ENCODE results near the gene GGT6. TPM values are rescaled to one million over a fixed set of nuclear protein-coding genes. Genes with fewer than 3 reads are reported as not detected.

Gene GGT6
- total RNA-seq, 1 donor from 2014 or later = not detected

GRCh38 chr17:4554441-4554996 is 5.9 kb downstream of the GGT6 start:
- DNase-seq (ENCODE audit: low read depth) = no peak

DNA sequence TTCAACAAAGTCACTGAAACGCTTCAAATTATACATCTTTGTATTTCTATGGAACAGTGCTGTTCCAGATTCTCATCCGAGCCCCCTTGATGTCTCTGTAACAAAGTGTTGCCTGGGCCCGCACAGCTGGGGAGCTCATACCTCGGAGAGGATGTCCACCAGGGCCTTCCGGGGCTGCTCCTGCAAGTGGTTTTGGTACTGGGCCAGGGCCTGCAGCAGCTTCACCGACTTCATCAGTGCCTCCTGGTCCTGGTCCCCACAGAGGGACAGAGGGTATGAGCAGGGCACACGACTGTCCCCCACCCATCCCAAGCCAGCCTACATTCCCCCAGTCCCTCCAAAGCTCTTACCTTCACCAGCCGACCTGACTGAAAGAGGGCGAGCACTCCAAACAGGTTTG is 6.7 kb downstream of the GGT6 start:
- DNase-seq (ENCODE audit: low read depth) = no peak

- no peak for DNase-seq (ENCODE audit: low read depth)
These were observed 8.4 kb downstream of the GGT6 start for GRCh38 chr17:4551796-4552525.

- DNase-seq (ENCODE audit: low read depth) = no peak
These were observed 9.2 kb downstream of the GGT6 start for GRCh38 chr17:4551141-4551540.

DNA sequence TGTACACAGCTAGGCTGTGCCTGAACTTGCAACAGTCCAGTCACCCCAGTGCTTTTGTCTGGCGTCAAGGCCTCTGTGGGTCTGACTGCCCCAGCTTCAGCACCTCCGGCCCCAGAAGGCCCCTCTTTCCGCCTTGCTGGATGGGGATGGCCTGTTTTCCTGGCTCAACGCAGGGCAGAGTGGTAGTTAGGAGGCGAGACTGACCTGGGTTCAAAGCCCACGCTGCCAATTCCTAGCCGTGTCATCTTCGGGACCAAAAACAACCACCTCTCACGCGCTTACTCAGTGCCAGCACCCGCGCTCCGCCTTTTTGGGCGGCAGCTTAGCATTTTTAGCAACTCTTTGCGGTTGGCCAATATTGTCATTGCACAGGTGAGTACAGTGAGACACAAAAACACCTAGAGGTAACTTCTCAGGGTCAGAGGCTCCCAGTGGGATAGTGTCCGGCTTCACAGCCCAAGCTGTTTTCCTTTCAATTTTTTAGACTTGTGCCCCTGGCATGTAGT is 9.8 kb downstream of the GGT6 start:
- DNase-seq (ENCODE audit: low read depth) = no peak

DNA sequence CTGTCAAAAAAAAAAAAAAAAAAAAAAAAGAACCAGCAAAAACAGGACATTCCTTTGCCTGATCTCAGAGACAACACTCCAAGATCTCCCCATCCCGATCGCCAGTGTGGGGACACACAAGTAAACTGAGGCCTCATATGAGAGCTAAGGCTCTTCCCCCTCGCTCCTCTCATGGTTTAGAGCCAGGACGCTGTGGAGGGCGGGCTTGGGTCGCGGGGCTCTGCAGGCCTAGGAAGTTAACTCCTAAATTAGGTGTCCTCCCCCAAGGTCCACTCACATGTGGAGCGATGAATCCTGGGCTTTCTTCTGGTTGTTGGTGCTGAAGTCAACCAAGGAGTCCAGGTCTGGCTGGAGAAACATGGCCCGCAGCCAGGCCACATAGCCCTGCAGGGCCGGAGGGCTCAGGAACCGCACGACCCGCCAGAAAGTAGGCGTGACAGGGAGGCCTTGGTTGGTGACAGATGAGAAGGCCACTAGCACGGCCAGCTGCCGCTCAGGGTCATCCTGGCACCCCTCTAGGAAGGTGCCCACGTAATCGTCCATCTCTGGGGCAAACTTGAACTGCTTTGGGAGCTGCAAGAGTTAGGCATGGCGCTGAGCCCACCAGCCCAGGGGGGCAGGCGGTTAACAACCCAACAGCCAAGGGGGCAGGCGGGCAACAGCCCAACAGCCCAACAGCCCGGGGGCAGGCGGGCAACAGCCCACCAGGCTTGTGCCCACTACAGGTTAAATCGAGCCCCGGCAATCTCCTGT is 10.4 kb downstream of the GGT6 start:
- no peak for DNase-seq (ENCODE audit: low read depth)

DNA sequence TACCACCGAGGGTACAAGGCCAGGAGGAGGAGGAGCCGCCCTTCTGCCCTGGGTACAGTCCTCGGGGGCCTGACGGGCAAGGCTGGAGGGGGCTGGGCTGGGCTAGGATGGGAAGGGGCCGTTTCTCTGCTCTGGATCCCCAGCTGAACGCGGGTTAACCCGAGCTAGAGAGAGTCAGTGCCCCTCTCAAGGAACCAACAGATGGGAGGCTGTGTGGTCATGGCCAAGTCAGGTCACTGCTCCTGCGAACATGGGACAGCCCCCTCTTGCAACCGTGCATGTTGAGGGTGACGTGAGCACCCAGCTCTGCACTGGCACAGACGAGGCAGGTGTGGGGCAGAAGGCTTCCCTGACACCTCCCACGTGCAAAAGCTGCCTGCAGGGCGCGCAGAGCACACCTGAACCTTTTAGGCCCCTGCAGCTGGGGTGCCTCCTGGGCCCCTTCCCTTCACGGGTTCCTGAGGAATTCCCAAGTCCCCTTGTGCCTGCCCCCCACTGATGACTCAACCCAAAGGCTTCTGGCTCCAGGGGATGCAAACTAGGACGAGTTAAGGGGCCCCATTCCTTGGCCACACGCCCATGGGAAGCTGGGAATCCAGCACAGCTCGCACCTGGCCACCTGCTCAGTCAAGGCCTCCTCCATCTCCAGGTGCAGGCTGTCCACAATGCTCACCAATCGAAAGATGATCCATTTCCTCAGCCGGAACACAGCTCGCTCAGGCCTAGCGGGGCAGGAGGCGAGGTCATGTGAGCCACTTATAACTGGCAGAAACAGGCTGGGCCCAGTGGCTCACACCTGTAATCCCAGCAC is 11.5 kb downstream of the GGT6 start:
- no peak for DNase-seq (ENCODE audit: low read depth)

DNA sequence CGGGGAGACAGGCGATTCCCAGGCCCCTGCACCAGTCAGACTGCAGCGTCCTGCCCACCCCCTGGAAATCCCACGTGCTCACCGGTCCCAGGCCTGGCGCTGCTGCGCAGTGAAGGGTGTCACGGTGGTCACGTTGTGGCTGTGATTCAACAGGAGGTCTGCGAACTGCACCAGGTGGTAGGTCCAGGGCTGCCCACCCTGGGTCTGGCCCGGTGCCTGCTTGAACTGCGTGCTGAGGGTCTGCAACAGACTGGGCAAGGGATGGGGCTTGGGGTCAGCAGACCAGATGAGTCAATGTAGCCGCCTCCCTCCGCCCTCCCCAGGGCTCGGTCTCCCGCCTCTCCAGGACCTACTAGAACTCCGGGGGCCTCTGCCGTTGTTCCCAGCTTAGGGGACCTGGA is 12.3 kb downstream of the GGT6 start:
- DNase-seq (ENCODE audit: low read depth) = no peak

DNA sequence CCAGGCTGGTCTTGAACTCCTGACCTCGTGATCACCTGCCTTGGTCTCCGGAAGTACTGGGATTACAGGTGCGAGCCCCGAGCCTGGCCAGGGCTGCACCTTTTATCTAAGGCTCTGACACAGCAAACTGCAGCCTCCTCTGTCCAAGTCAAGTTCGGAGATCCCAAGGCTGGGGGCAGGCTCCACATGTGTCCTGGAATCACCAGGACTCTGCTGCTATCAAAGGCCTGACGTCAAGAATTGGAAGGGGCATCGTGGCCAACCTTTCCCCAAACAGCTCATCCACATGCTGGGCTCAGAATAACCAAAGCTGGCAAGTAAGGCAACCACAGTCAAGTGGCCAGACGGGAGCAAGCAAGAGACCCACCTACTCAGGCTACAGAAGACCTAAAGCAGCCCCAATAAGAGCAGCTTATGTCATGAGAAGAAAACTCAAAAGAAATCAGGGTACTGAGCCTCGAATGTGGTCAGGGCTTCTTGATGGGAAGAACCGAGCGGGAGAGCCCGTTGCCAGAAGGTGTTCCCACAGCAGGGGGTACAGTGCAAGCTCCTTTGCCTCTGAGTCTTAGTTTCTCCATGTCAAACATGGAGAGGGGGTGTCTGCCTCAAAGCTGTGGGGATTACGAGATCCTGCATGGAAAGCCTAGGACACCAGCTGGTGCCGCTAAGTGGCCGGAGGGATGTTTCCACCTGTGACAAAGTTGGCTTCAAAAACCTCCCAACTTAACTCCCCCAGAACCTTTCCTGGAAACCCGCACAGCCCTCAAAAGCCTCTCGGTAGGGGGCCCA is 13.1 kb downstream of the GGT6 start:
- DNase-seq (ENCODE audit: low read depth) = no peak

- no peak for DNase-seq (ENCODE audit: low read depth)
These were observed 15.0 kb downstream of the GGT6 start for GRCh38 chr17:4545217-4545951.

GRCh38 chr17:4544951-4545216 is 15.5 kb downstream of the GGT6 start:
- DNase-seq (ENCODE audit: low read depth) = no peak

DNA sequence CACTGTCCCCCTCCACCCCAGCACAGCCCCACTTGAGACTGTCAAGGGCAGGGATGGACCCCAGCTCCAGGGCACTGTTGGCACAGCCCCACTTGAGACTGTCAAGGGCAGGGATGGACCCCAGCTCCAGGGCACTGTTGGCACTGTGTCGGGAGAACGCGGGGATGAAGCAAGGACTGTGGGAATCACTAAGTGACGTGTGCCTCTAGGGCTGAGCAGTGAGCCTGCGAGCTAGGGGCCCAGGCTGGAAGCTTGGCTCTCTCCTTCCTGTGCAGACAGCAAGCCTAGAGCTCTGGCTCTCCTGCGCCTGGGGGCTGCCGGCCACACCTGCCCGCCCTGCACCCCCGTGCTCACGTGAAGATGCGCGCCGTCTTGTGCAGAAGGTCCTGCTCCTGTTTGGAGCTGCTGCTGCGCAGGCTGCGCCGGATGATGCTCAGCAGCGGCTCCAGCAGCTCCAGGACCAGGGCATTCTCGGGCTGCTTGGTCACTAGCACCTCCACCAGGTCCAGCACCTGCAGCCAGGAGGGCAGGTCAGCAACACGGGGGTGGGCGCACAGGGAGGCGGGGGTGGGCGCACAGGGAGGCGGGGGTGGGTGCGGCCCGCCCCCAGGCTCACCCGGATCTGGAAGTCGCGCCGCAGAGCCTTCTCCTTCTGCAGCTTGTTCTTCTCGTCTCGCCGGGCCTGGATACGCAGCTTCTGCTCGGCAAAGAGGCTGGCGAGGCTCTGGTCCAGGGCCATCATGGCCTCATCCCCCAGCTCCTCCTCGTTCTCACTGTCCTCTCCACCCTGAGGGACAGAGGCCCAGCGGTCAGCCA is 16.0 kb downstream of the GGT6 start:
- DNase-seq (ENCODE audit: low read depth) = no peak

DNA sequence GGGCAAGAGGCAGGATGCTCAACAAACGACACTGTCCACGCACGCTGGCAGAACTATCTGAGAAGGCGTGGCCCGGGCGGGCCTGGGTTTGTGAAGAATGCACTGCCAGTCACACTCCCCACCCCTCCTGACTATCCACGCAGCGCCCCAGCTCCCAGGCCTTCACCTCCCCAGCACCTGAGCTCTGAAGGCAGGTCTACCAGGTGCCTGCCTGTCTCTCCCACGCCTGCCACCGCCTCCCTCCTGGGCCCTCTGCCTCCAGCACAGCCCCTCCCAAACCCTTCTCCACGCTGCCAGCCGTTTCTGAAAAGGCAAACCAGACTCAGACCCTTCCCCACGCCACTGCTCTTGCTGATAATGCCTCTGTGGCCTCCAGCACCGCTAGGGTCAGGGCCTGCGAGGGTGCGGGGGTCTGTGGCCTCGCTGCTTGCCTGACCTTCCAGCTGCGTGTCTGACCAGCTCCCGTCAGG is 16.8 kb downstream of the GGT6 start:
- no peak for DNase-seq (ENCODE audit: low read depth)

DNA sequence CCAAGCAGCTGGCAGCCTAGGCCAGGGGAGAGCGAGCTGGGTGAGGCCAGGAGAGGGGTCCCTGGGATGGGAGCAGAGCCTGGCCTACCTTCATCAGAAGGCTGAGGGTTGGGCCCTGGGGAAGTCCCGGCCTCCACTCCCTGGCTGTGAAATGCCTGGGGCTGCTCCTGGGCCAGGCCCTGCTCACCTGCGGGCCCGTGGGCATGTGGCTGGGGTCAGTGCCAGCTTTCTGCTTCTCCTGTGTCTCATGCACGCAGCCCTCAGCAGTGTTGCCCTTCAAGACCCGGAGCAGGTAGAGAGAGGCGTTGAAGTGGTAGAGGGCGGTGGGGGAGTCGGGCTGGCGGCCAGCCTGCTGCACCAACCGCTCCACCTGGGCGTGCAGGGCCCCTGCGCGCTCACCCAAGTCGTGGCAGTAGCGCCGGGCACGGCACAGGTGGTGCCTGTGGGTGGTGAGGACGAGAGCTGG is 17.6 kb downstream of the GGT6 start:
- no peak for DNase-seq (ENCODE audit: low read depth)

DNA sequence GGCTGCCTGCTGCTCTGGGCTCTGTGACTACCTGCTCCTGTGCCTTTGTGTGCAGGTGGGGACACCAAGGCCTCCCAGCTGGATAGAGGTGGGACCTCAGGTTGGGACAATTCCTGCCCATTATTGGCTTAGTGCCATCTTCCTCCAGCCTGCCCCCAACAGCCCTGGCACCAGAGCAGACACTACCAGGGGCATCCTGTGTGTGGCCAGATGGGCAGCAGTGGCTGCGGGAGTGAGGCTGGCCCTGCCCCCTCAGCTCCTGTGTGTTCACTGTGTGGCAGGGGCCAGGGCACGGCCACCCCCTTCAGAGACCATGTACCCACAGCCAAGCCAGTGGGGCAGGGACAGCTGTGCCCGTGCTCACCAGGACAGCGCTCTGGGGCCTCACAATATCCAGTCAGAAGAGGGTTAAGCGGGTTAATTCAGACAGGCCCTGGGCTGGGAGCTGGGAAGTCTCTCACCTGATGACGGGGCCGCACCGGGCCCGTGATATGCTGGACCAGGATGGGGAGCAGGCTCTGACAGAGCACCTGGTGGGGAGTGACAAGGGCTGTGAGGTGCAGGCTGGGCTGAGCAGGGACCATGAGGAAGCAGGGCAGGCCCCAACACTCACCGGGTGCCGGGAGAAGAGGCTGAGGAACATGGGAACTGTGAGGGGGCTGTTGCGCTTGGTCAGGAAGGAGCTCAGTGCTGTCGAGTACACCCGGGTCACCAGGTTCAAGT is 18.2 kb downstream of the GGT6 start:
- no peak for DNase-seq (ENCODE audit: low read depth)

DNA sequence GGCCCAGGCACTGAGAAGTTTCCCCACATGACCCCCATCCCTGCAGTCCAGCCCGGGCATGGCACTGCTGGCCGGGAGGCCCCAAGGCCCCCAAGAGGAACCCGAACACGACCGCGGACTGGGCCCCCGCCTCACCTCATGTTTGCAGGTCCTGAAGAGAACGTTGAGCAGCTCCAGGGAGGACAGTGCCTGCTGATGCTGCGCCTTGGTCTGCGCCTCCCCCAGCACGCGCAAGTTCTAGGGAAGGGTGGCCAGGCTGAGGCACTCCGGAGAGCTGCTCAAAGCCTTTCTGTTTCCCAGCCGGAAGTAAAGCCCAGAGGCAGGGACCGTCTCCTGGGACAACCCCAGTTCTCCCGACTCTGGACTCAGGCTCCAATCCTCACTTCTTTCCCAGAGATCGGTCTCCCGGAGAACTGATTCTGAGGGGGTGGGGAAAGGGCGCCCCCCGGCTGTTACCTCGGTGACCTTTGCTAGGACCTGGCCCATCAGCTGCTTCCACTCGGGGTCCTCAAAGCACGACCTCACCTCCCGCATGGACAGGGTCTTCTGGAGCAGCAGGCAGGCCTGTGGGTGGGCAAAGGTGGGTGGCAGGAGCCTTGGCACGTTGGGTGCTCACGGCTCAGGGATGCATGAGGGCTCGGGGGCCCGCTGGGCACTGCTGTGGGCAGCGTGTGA is 18.9 kb downstream of the GGT6 start:
- no peak for DNase-seq (ENCODE audit: low read depth)

DNA sequence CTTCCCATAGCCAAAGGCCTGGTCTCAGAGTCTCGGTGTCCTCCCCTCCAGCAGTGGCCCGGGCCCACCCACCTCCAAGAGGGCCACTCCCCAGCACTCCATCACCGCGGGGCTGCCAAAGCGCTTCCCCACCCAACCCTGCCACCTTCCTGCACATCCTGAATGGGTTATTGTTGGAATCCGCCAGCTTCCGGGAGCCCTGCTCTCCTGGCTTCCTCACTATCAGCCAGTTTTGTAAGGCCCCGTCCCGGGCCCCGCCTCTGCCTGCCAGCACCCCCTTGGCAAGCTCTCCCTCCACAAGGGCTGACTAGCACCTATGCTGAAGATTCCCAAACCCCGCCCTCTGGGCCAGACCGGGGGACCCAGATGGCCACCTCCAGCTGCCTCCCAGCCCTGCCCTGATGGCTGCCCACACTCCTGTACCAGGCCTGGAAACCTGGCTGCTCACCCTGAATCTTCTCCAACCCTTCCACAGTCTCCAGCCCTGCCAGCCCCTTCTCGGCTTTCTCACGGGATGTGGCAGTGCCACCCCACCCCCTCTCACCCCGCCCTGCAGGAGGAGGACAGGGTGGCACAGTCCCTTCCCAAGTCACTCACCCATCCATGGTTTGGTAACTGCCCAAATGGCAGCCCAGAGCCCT is 19.6 kb downstream of the GGT6 start:
- DNase-seq (ENCODE audit: low read depth) = no peak

All from myocyte (in vitro differentiated cells).